Inflammatory macrophage treated with lipopolysaccharide for 1 hour (primary cell): Measurements from ENCODE around the gene RUFY1.
"Not testable (repeated sequence)": the region's sequence is repeated elsewhere in the genome, so short reads cannot be mapped to it uniquely, and the experiment has no call there.

Source experiments
- DNase-seq, 2 donors: peaks; one replicate each; pipeline ENCODE4 v3.0.0-alpha.2; 2020 to 2022

The RUFY1 gene, protein sequence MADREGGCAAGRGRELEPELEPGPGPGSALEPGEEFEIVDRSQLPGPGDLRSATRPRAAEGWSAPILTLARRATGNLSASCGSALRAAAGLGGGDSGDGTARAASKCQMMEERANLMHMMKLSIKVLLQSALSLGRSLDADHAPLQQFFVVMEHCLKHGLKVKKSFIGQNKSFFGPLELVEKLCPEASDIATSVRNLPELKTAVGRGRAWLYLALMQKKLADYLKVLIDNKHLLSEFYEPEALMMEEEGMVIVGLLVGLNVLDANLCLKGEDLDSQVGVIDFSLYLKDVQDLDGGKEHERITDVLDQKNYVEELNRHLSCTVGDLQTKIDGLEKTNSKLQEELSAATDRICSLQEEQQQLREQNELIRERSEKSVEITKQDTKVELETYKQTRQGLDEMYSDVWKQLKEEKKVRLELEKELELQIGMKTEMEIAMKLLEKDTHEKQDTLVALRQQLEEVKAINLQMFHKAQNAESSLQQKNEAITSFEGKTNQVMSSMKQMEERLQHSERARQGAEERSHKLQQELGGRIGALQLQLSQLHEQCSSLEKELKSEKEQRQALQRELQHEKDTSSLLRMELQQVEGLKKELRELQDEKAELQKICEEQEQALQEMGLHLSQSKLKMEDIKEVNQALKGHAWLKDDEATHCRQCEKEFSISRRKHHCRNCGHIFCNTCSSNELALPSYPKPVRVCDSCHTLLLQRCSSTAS

GRCh38 chr5:179550511-179551342, at the start of gene RUFY1:
Gene RUFY1 (plus strand): TSS chr5:179550554. CDS start chr5:179550570, 16 bp downstream.
- peak; percentile 67 to 72 for DNase-seq

DNA sequence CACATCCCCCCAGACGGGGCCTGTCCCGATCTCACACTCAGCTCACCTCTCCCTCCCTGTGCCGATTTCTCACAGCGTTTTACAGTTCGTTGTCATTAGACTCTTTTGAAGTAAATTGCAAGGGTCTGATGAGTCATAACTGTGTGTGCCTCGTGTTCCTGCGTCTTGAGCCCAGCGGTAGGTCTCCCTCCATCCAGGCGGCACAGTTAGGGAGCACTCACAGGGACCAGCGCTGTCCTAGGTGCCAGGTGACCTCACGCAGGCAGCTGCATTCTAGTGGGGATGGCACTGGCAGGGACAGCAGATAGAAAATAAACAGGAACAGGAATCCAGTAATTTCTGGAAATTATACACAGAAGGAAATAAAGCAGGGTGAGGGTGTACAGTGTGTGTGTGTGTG, 48.4 kb upstream of the RUFY1 start:
- not testable (repeated sequence) for DNase-seq

DNA sequence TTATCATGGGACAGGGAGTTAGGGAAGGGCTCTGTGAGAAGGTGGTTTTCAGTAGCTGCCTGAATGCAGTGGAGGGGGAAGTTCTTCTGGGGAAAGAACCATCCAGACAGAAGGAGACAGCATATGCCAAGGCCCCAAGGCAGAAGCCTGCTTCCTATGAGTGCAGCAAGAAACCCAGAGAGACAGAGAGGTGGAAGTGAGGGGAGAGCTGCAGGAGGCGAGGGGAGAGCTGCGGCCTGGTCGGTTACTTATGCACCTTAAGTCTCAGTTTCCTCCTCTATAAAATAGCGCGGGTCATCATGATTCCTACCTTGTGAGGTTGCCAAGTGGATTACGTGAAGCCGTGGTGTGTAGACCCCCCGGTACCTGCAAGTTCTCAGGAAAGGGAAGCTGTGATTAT, 47.9 kb upstream of the RUFY1 start:
- not testable (repeated sequence) for DNase-seq

- DNase-seq: no peak
These were observed 46.2 kb upstream of the RUFY1 start for GRCh38 chr5:179504191-179504590.

DNA sequence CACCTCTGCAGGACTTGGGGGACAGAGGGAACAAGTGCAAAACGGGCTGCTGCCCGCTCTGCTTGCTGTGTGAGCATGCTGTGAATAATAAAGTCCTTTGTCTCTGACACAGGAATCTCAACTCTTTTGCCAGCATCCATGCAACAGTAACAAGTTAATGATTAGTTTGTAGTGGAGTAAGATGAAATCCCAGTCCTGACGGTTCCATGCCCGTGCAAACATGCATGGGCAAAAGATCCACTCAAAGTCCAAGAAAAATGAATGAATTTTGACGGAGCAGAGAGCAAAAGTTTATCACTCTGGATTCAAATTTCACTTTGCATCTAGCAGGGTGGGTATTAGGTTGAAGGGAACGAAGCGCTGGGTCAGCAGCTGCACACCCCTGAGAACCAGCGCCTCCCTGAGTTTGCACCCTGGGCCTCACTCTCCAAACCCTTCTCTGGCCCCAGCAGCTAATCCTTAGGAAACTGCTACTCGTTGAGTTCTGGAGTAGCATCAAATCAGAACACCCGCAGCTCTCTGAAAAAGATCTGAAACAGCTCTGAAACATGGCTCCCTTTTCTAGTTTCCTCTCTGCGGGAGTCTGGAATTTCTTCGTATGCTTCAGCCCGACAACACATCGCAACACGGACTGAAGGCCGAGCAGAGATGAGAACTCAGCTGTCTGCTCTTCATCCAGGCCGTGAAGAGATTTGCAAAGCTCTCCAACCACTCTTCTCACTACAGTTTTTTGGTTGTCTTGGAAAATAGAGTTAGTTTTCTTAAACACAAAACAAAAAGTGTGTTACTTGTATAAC, 45.6 kb upstream of the RUFY1 start:
- no peak for DNase-seq

GRCh38 chr5:179505636-179506261, 44.6 kb upstream of the RUFY1 start:
- DNase-seq: no peak

DNA sequence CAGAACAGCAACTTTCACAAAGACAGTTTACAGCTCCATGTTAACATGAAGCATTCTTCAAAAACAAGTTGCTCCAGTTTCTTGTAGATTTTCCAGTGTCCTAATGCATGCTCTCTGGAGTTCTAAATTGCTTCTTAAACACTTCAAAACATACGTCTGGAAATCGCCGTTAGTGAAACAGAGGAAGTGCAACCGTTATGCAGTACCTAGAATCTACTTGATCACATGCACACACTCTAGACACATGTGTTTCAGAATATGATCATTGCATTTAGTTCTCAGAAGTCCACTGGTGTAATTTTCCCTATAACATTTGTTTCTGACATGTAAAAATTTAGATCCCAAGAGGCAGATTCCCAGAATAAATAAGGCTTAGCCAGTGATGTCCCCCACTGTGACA, 41.1 kb upstream of the RUFY1 start:
- DNase-seq: peak in 1 of 2 donors; percentile 10

DNA sequence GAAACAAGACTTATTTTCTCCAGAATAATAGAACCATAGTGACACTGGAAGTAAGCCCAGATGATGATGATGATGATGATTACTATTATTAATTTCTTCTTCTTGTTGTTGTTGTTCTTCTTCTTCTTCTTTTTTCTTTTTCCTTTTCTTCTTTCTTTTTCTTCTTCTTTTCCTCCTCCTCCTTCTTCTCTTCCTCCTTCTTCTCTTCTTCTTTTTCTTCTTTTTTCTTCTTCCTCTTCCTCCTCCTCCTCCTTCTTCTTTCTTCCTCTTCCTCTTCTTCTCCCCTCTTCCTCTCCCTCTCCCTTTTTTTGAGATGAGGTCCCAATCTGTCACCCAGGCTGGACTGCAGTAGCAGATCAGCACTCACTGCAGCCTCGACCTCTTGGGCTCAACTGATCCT, 40.5 kb upstream of the RUFY1 start:
- no peak for DNase-seq

- DNase-seq: no peak
These were observed 37.8 kb upstream of the RUFY1 start for GRCh38 chr5:179512452-179513000.

DNA sequence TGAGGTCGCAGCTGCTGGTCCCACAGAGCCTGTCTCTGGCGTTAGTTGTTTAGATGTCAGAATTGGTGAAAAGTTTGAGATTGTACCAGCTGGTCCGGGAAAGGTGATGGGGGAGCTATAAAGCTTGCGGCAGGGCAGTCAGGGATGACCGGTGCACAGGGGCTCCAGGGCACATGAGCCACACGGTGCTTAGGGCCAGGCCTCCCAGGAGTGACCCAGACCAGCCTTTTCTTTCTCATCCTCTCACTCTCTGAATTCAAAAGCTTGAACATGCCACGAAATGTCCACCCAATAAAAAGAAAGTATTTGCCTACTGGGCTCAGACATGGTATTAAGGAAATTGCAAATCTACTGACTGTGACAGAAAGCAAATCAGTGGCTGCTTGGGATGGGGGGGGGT, 34.9 kb upstream of the RUFY1 start:
- not testable (repeated sequence) for DNase-seq

DNA sequence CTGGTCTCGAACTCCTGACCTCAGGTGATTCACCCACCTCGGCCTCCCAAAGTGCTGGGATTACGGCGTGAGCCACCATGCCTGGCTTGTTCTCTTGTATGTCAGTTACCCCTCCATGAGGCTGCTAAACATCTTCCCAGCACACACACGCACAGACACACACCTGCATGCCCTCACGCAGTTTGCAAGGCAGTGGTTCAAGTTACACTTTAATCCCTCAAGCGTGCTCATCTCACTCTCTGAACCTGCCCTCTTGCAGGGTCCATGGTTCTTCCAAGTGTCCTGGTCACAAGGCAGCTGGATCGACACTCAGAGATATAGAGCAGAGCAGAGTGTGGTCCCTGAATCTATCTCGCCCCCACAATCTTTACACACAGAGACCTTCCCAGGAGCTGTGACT, 34.1 kb upstream of the RUFY1 start:
- no peak for DNase-seq

DNA sequence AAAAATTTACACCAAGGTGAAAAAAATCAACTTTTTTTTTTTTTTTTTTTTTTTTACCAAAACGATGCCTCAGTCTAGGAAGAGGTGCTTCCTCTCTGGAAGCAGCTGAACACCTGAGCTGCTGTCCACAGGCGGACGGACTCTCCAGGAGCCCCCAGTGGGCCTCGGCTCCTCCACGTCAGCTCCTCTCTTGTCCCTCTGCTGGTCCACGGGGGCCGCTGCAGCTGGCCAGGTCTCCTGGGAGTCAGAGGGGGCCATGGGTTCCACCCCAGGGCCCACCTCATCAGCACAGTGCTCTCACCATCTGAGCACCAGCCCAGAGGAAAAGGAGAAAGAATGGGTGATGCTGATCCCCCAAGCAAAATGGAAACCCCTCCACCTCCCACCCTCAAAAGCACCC, 32.6 kb upstream of the RUFY1 start:
- DNase-seq: not testable (repeated sequence)

DNA sequence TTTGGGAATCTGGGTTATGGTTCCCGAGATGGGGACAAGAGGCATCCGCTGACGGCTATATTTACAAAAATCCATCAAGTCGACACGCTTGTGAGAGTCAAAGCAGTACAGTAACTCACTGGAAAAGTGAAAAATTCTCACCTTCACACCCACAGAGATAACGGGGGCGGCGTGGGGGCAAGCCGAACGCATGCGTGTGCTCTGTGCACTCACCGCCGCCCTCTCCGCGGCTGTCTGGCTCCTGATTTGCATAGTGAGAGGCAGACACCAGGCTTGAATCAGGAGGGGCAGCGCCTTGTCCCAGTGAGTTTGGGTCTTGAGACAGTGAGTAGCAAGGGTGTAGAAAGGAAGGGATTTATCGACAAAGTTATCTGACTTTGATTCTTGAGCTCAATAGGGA, 32.0 kb upstream of the RUFY1 start:
- DNase-seq: not testable (repeated sequence)

- DNase-seq: not testable (repeated sequence)
These were observed 30.8 kb upstream of the RUFY1 start for GRCh38 chr5:179519416-179520070.

- not testable (repeated sequence) for DNase-seq
These were observed 28.2 kb upstream of the RUFY1 start for GRCh38 chr5:179522107-179522506.

DNA sequence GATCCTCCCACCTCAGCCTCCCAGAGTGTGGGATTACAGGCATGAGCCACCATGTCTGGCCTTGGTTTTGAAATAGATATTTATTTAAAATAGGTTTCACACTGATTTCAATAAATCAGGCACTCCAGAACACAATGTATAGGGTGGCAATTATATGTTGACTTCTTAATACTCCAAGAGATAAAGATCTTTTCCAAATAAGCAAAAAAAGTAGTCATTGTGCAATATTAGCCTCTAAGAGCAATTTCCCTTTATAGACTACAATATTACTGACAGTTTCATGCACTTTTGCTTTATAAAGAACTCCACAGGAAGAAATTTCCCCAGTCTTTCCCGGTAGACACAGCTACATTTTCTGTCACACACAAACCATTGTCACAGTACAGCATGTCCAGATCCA, 23.4 kb upstream of the RUFY1 start:
- no peak for DNase-seq

DNA sequence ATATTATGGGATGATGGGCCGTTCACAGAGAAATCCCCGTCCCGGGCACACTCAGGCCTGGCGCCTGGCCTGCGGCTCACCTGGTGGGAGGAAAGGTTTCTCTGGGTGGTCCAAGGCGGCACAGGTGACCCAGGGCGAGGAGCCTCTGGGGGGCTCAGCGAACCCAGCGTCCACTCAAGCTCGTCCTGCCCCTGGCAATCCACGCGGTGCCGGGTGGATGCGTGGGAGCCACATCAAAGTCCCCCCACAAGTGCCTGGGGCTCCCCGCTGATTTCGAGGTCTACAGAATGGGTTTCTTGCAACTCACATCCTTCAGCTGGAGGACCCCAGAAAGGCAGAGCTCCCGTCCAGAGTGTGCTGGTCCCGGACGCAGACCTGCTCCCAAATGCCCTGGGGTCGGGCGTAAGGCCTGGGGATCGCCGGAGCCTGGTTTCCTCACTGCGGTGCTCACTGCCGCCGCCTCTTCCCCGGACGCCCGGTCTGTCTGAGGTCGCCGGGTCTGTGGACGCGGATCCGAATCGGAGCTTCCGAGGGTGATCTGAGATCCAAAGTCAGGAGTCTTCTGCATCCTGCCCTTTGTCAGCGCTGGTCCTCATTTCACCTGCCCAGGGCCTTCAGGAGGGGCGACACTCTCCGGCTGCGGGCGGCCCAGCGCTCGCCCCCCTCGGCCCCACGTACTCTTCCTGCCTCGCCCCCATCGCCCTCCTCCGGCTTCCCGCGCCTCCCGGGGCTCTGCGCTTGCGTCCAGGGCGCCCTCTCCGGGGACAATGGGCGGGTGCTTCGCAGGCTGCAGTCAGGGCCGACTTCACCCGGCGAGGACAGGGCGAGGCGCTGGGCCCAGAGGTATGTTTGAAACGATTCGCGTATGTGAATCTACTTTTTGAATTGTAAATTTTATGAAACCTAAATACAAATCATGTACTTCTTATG, 20.0 kb upstream of the RUFY1 start:
- peak; percentile 48 to 63 for DNase-seq

DNA sequence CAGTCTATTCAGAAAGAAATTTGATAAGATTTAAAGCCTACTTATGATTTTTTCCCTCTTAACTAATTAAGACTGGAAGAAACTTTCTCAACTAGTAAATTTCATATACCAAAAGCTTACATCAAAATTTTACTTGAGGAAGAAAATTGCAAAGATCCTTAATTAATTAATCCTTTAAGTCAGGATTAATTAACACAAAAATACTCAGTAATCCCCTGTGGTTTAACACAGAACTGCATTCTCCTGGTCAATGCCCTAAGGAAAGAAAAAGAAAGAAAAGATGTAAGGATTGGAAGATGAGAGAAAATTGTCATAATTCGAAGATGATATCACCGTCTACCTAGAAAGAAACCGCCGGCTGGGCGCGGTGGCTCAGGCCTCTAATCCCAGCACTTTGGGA, 17.3 kb upstream of the RUFY1 start:
- DNase-seq: no peak

GRCh38 chr5:179533907-179534306, 16.4 kb upstream of the RUFY1 start:
- no peak for DNase-seq

- DNase-seq: no peak
These were observed 15.9 kb upstream of the RUFY1 start for GRCh38 chr5:179534431-179534830.
